ENCODE measurements around the gene SPACA5.
"Not testable (repeated sequence)": the region's sequence is repeated elsewhere in the genome, so short reads cannot be mapped to it uniquely, and the experiment has no call there.

The SPACA5 gene

GRCh38 chrX:48022100-48022499 lies 15.3 kb downstream of the SPACA5 start:
- DNase-seq: no peak

GRCh38 chrX:48022738-48023137 lies 15.9 kb downstream of the SPACA5 start:
- no peak for DNase-seq

GRCh38 chrX:48025561-48025960 lies 18.8 kb downstream of the SPACA5 start:
- DNase-seq: peak; percentile 33 to 56

GRCh38 chrX:48027545-48027944 lies 20.8 kb downstream of the SPACA5 start:
- not testable (repeated sequence) for DNase-seq

GRCh38 chrX:48028091-48028490 lies 21.3 kb downstream of the SPACA5 start:
- no peak for DNase-seq

- no peak for DNase-seq
Observed at GRCh38 chrX:48030237-48030636, 23.4 kb downstream of the SPACA5 start.

- not testable (repeated sequence) for DNase-seq
Observed at GRCh38 chrX:48030641-48031173, 23.9 kb downstream of the SPACA5 start.

GRCh38 chrX:48035891-48036290 lies 29.1 kb downstream of the SPACA5 start:
- no peak for DNase-seq

GRCh38 chrX:48043056-48043455 lies 36.3 kb downstream of the SPACA5 start:
- DNase-seq: no peak

- no peak for DNase-seq
Observed at GRCh38 chrX:48045410-48046311, 38.9 kb downstream of the SPACA5 start.

- no peak for DNase-seq
Observed at GRCh38 chrX:48046846-48047245, 40.1 kb downstream of the SPACA5 start.

- DNase-seq: no peak
Observed at GRCh38 chrX:48058621-48059295, 52.0 kb downstream of the SPACA5 start.

GRCh38 chrX:48059296-48059639 lies 52.5 kb downstream of the SPACA5 start:
- DNase-seq: no peak
